Measurements from ENCODE around the gene HMGCR.

The HMGCR gene

DNA sequence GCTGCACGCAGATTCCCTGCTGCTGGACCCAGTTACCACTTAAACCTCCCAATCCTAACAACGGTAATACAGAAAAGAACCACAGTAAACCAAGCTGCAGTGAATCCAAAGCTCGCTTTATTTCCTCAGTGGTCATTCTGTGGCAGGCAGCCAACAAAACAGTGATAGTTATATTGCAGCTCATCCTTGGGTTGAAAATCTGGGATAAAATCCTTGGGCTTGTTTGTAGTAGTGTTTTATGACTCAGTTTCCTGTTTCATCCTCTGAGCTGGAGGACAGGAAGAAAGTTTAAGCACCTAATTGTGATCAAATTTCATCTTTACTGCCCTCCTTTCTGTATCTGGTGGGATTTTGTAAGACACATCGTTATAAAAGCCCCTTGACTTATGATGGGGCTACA, 31.4 kb downstream of the HMGCR start:
- ChIA-PET POLR2A (no interaction called here), CTCF (interaction anchor here (1.3 kb wide), 1 partner anchor 13 kb away, joined by 3 read pairs; no protein-coding TSS in a partner anchor)
- no peaks in the 10 kb centered on the region; a peak in 1 of 3 replicates for H3K36me3 ChIP-seq (ENCODE audit: control insufficient read depth in 2 of 2, insufficient read depth in 1 of 2, low read length in 2 of 2)
- no peak overlapping the region for H3K4me3 ChIP-seq (ENCODE audit: low read depth, low read length)
- H3K4me1 ChIP-seq (ENCODE audit: control insufficient read depth, insufficient read depth, low read length): no peaks in the 10 kb centered on the region
- H3K27ac ChIP-seq (ENCODE audit: extremely low read depth, low read depth, low read length): no peak overlapping the region
- no peaks in the 10 kb centered on the region for H3K9me3 ChIP-seq (ENCODE audit: control insufficient read depth, insufficient read depth, low read depth, low read length)
- TF ChIP-seq ZNF423 (tag by site-specific recombination; IDR thresholded peaks at IDR 0.05): no peak
- no peak for TF ChIP-seq ZFP41 (tag by site-specific recombination; IDR thresholded peaks at IDR 0.05; ENCODE audit: borderline replicate concordance)
- no peak for TF ChIP-seq ZNF292 (tag by site-specific recombination; IDR thresholded peaks at IDR 0.05; ENCODE audit: borderline replicate concordance, low read depth)
- TF ChIP-seq ZNF623 (tag by site-specific recombination; IDR thresholded peaks at IDR 0.05): no peak
- no peak for TF ChIP-seq KLF1 (tag by site-specific recombination; IDR thresholded peaks at IDR 0.05)
- TF ChIP-seq ZNF404 (tag by site-specific recombination; IDR thresholded peaks at IDR 0.05): no peak
- TF ChIP-seq ZNF600 (tag by site-specific recombination; IDR thresholded peaks at IDR 0.05): no peak
- TF ChIP-seq ZNF280D (tag by site-specific recombination; IDR thresholded peaks at IDR 0.05): no peak
- TF ChIP-seq PRDM2 (tag by site-specific recombination; IDR thresholded peaks at IDR 0.05; ENCODE audit: borderline replicate concordance): no peak
- TF ChIP-seq, protein P1, sequence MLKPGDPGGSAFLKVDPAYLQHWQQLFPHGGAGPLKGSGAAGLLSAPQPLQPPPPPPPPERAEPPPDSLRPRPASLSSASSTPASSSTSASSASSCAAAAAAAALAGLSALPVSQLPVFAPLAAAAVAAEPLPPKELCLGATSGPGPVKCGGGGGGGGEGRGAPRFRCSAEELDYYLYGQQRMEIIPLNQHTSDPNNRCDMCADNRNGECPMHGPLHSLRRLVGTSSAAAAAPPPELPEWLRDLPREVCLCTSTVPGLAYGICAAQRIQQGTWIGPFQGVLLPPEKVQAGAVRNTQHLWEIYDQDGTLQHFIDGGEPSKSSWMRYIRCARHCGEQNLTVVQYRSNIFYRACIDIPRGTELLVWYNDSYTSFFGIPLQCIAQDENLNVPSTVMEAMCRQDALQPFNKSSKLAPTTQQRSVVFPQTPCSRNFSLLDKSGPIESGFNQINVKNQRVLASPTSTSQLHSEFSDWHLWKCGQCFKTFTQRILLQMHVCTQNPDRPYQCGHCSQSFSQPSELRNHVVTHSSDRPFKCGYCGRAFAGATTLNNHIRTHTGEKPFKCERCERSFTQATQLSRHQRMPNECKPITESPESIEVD (tag by site-specific recombination; IDR thresholded peaks at IDR 0.05): no peak
- TF ChIP-seq, protein P2, sequence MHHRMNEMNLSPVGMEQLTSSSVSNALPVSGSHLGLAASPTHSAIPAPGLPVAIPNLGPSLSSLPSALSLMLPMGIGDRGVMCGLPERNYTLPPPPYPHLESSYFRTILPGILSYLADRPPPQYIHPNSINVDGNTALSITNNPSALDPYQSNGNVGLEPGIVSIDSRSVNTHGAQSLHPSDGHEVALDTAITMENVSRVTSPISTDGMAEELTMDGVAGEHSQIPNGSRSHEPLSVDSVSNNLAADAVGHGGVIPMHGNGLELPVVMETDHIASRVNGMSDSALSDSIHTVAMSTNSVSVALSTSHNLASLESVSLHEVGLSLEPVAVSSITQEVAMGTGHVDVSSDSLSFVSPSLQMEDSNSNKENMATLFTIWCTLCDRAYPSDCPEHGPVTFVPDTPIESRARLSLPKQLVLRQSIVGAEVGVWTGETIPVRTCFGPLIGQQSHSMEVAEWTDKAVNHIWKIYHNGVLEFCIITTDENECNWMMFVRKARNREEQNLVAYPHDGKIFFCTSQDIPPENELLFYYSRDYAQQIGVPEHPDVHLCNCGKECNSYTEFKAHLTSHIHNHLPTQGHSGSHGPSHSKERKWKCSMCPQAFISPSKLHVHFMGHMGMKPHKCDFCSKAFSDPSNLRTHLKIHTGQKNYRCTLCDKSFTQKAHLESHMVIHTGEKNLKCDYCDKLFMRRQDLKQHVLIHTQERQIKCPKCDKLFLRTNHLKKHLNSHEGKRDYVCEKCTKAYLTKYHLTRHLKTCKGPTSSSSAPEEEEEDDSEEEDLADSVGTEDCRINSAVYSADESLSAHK (tag by site-specific recombination; IDR thresholded peaks at IDR 0.05): no peak
- TF ChIP-seq ZBTB7A (tag by site-specific recombination; IDR thresholded peaks at IDR 0.05; ENCODE audit: low read depth): no peak
- TF ChIP-seq EGR2 (tag by site-specific recombination; IDR thresholded peaks at IDR 0.05; ENCODE audit: low read depth): no peak
- TF ChIP-seq ZFP69B (tag by site-specific recombination; IDR thresholded peaks at IDR 0.05): no peak
- TF ChIP-seq REPIN1 (tag by site-specific recombination; IDR thresholded peaks at IDR 0.05; ENCODE audit: low read depth): no peak

Measured in HEK293 (cell line).